ENCODE data around the gene KANSL1.

- TF ChIP-seq CTCF (IDR thresholded peaks at IDR 0.05) (no peak), POLR2AphosphoS5 (IDR thresholded peaks at IDR 0.05) (no peak), POLR2A (IDR thresholded peaks at IDR 0.05) (no peak), EP300 (IDR thresholded peaks at IDR 0.05; ENCODE audit: low read depth) (no peak)
These were observed 211.9 kb downstream of the KANSL1 start for GRCh38 chr17:45981306-45981705.

Measured in transverse colon (tissue), 4 donors.